RPMI7951 (cell line): ENCODE results near the gene LRRN4CL. TPM values are rescaled to one million over a fixed set of nuclear protein-coding genes. Genes with fewer than 3 reads are reported as not detected.
"Not testable (repeated sequence)": the region's sequence is repeated elsewhere in the genome, so short reads cannot be mapped to it uniquely, and the experiment has no call there.

Experiments used
- DNase-seq: peaks from one replicate; pipeline ENCODE4 v3.0.0-alpha.2; 2012; ENCODE audit warnings: low read depth
- total RNA-seq: library from RNA; depleted of rRNA; stranded (reverse); fragments of >200 nt; shearing (Covaris generic); gene quantifications from 2 replicates; pipeline ENCODE4 v1.2.3, GENCODE V29; 2014

LRRN4CL gene
- total RNA-seq, 1 experiment from 2014 or later, result 6.0 TPM

DNA sequence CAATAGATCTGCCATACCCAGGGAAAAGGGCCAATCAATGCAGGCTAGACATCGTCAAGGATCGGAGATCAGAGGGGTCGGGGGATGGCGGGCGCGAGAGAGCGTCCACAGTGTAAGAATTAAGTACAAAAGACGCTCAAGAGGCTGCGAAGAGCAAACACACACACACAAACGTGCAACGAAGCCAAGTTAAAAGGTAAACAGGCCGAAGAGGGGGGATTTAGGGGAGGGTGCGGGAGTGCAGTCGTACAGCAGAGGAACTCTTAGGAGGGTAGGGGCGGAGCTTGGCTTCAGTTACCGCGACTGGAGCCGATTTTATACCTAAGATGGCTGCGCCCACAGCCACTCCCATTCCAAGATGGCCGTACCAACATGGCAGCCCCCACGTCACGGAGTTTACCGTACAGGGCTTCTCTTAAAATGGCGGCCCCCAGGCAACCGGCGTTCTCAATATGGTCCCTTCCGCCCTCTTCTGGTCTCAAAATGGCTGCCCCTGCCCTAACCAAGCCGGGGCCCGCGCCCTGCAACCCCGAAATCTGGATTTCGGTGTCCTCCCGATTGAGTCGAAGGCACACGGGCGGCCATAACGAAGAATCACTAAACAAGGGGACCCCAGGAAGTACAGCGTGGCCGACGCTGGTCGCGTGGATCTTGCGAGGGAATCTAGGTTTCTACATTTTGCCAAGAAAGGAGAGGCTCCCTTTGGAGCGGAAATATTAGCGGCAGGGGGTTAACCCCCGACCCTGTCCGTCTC is 20.1 kb upstream of the LRRN4CL start:
- DNase-seq, result peak; percentile 96

DNA sequence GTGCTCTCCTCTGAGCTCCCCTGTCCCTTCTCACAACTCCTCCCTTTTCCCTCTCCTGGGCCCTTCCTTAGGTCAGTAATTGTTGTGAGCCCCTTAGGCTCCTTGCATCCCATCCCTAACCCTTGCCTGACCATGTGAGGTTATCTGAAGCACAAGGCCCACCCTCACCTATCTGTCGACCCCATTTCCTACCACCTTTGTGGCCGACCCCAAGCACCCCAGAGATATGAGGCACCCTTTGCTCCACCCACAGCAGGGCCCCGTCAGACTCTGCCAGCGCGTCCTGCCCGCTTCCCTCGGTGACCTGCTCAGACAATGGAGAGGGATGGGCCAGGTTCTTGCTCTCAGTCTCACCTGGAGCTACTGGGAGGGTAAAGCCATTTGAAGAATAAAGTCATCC is 19.5 kb upstream of the LRRN4CL start:
- DNase-seq, result no peak

- no peak for DNase-seq
These were observed 19.1 kb upstream of the LRRN4CL start for GRCh38 chr11:62708392-62708791.

DNA sequence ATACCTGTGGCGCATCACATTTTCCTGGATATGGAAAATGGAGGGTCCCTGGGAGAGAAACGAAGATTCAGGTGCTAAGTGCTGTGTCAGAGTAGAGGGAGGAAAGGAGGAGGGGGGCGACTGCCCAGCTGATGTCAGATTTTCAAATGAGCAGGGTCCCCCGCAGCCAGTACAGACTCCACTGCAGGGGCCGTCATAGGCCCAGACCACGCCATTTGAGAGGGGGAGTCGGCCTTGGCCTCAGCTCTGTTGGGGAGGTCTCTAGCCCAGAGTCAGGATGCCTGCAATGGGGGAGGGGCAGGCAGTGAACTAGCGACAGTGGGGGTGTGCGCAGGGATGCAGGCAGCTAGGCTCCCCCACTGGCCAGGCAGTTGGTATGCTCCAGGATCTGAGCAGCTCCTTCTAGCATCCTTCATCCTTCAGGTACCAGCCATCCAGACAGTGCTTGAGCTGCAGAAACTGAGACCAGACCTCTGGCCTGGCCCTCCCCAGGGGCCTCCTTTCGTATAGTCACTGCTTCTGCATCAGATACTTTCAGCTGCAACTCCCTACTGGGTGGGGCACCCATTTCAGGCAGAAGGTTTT is 18.0 kb upstream of the LRRN4CL start, which contains the start of the genes BSCL2 and GNG3:
BSCL2 (minus strand) TSS at position 148 of the 585 bp plus-strand sequence. CDS start 229 bp downstream, outside the sequence.
GNG3 (plus strand) TSS at position 400 of the 585 bp plus-strand sequence. CDS start 620 bp downstream, outside the sequence.
- no peak for DNase-seq

GRCh38 chr11:62706850-62707247 is 17.5 kb upstream of the LRRN4CL start:
- no peak for DNase-seq

DNA sequence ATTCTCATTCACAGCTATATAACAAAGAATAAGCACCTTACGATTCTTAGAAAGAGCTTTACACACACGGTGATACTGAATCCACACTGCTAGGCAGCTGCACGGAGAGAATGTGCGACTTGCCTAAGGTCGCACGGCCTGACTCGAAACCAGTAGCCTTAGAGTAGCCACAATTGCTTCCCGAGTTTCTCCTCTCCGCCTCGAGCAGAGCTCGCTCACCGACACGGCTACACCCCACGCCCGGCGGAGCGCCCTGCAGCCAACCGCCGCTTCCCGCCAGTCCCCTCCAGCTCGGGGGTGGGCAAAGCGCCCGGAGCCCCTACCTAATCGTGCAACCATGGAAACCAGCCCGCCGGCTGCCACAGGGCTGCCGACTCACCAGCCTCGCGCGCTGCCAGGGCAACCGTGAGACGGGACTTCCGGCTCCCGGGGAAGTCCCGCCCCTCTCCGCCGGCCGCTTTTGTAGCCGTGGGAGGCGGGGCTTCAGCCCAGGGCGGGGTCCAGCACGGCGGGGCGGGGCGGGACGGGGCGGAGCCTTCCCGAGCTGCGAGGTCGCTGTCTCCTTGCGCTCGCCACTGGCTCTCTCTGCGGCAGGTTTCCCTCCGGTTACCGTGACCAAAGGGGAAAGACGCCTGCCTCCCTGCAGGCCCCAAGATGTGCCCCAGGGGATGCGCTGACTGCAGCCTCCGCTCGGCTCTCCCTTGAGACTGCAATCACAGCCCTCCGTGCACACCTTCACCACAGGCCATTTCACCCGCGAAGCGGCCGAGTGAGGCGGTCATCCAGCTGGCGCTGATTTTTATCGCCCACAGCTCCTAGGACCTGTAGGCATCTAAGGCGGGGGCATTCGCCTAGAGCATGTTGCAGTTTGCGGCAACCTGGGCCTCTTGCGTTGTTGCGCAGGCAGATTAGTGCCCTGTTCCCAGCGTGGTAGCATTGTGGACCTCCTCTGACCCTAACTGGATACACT is 16.8 kb upstream of the LRRN4CL start:
- peak; percentile 95 for DNase-seq

DNA sequence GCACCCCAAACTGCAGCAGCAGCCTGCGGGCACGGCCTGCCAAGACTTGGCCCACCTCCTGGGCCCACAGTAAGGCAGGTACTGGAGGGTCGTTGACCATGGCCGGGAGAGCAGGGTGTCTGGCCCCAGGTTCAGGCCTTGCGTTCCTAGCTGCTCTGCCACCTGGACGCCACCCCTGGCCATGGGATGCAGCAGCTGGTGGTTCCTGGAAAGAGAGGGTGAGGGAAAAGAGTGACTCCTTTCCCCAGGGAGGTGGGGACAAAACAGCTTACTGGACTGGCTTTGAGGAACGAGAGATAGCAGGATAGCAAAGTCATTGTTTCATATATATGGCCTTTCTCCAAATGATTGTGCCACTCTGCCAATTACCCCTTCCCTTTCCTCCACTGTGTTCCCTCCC is 16.1 kb upstream of the LRRN4CL start:
- no peak for DNase-seq

GRCh38 chr11:62703921-62704320 is 14.6 kb upstream of the LRRN4CL start:
- DNase-seq, result not testable (repeated sequence)

DNA sequence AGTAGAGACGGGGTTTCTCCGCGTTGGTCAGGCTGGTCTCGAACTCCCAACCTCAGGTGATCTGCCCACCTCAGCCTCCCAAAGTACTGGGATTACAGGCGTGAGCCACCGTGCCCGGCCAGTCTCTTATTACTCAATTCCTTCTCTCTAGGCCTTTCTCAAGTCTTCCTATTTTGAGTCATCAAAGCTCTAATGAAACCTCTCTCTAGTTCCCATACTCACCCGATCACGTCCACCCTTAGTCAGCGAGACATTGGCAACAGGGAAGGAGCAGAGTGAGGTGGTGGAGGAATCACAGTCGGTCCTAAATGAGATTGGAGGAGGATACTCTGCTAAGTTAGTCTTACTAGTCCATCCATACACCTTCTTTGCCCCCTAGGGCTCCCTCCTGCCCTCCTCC is 12.9 kb upstream of the LRRN4CL start:
- DNase-seq, result no peak

GRCh38 chr11:62694455-62695167 is 5.3 kb upstream of the LRRN4CL start:
- DNase-seq, result peak; percentile 71

DNA sequence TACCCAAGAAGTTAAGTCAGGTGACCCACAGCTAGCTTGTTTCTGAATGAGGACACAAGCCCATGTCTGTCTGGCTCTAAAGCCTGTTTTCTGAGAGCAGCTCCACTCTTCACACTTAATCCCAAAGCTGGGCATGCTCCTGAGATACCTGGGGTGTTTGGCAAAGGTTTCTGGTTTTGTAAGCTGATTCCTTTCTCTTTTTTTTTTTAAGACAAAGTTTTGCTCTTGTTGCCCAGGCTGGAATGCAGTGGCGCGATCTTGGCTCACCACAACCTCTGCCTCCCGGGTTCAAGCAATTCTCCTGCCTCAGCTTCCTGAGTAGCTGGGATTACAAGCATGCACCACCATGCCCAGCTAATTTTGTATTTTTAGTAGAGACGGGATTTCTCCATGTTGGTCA is 4.3 kb upstream of the LRRN4CL start:
- DNase-seq, result not testable (repeated sequence)

GRCh38 chr11:62688491-62688890 is 839 bp downstream of the LRRN4CL start:
- DNase-seq, result no peak

GRCh38 chr11:62687508-62688396 is 1.6 kb downstream of the LRRN4CL start:
- DNase-seq, result no peak

- DNase-seq, result no peak
These were observed 6.8 kb downstream of the LRRN4CL start for GRCh38 chr11:62682518-62682917.

- peak; percentile 84 for DNase-seq
These were observed 8.5 kb downstream of the LRRN4CL start for GRCh38 chr11:62680825-62681240.

DNA sequence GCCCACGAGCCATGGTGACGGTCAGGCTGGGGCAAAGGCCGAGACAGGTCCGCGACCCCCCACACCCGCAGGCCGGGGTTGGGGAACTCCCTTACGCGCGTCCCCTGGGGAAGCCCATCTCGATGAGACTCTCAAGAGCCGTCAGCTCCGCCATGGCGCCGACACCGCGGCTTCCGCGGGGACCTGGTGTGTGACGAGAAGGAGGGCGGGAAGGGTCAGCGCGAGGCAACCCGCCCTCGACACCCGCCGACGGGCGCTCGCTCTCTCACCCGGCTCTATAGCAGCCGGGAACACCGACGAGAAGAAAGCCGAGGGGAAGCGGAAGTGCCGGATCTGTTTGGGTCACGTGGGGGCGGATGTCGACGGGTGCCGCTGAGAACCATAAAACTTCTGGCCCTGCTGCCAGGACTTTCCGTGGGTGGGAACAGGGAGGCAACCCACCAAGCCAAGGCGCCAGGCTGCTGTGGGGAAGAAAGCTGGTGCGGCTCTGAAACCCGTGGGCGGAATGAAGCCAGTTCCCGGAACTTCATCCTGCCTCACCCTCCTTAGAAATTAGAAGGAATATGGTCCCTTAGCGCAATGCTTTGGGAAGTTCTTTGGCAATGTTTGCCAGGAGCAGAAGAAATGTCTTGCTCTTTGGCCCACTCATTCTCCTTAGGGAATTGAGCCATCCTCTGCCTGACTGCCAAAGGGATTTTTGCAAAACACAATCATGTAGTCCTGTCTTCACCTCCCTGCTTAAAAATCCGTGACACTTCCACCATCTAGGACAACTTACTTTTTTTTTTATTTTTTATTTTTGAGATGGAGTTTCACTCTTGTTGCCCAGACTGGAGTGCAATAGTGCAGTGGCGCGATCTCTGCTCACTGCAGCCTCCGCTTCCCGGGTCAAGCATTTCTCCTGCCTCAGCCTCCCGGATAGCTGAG is 10.3 kb downstream of the LRRN4CL start, which contains the start of gene UBXN1:
UBXN1 (minus strand) TSS at position 304 of the 927 bp plus-strand sequence; CDS start at position 154, 150 bp downstream.
- peak; percentile 89 for DNase-seq

DNA sequence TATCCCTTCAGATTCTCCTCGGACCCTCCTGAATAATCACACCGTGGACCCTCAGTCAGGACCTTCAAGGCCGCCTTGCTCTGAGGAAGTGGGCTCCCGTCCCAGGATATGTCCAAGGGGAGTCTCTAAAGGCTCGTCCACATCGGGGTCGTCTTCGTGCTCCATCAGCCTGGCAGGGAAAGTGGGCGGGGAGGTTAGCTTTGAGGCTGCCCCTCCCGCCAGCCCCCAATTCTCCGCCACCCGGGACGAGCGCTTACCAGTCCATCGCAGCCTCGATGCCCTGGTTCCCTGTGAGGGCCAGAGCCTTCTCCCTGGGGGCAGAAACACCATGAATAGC is 10.9 kb downstream of the LRRN4CL start:
- no peak for DNase-seq

- no peak for DNase-seq
These were observed 11.6 kb downstream of the LRRN4CL start for GRCh38 chr11:62677714-62678113.

- DNase-seq, result no peak
These were observed 12.2 kb downstream of the LRRN4CL start for GRCh38 chr11:62677156-62677555.
